ENCODE measurements around the gene CFAP65. TPM values are rescaled to one million over a fixed set of nuclear protein-coding genes. Genes with fewer than 3 reads are reported as not detected.

The CFAP65 gene
- total RNA-seq, 6 donors from 2014 or later = 0.26 to 18.7 (median 10.7) TPM

GRCh38 chr2:219057709-219058540 is 16.6 kb upstream of the CFAP65 start:
- Histone ChIP-seq H3K36me3 (no peaks in the 10 kb centered on the region), H3K27me3 (peaks cover 0 to 44% (median 19%) of the 10 kb centered on the region in 4 donors), H3K4me1 (peaks cover 29 to 43% (median 36%) of the 10 kb centered on the region in 4 donors), H3K4me3 (peak overlapping the region in 2 of 4 donors; percentile 49 to 50), H3K27ac (no peak overlapping the region), H3K9me3 (no peaks in the 10 kb centered on the region)
- 5 to 19% methylated on average over 15 to 50 of the region's 52 CpGs for WGBS, 2 donors
- TF ChIP-seq, protein P1, sequence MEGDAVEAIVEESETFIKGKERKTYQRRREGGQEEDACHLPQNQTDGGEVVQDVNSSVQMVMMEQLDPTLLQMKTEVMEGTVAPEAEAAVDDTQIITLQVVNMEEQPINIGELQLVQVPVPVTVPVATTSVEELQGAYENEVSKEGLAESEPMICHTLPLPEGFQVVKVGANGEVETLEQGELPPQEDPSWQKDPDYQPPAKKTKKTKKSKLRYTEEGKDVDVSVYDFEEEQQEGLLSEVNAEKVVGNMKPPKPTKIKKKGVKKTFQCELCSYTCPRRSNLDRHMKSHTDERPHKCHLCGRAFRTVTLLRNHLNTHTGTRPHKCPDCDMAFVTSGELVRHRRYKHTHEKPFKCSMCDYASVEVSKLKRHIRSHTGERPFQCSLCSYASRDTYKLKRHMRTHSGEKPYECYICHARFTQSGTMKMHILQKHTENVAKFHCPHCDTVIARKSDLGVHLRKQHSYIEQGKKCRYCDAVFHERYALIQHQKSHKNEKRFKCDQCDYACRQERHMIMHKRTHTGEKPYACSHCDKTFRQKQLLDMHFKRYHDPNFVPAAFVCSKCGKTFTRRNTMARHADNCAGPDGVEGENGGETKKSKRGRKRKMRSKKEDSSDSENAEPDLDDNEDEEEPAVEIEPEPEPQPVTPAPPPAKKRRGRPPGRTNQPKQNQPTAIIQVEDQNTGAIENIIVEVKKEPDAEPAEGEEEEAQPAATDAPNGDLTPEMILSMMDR (IDR thresholded peaks at IDR 0.05) = peak; percentile 89 to 99 (median 96)
- TF ChIP-seq POLR2A (IDR thresholded peaks at IDR 0.05) (no peak), POLR2AphosphoS5 (IDR thresholded peaks at IDR 0.05) (no peak), EP300 (IDR thresholded peaks at IDR 0.05) (no peak)
- ATAC-seq (ENCODE audit: low FRiP score in 2 of 2) (peak; percentile 92 to 93), DNase-seq (peak; percentile 81 to 95)

DNA sequence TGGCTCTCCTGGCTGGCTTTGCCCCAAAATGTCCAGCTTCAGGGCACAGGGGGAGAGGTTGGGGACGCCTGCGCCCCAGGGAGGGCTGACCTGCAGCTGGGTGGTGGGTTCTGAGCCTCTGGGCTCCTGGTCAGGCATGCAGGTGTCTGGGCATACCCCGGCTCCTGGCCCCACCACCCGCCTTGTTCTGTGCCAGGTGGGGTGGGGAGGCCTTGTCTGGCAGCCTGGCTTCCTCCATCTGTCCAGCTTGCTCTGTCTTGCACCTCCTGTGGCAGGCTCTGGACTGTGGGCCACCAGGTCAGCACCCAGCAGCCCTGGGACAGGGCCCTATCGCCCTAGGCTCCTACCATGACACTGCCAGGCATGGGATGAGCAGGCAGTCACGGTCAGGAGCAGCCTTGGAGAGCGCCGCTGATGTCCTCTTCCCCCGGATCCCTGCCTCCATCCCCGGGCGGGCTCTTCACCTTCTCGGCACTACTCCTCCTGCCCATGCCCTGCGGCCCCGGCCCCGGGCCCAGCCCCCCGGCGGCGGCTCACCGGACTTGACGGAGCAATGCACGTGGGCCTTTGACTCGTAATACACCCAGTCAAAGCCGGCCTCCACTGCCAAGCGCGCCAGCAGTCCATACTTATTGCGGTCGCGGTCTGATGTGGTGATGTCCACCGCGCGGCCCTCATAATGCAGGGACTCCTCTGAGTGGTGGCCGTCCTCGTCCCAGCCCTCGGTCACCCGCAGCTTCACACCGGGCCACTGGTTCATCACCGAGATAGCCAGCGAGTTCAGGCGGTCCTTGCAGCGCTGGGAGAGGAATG is 15.8 kb upstream of the CFAP65 start:
- Histone ChIP-seq H3K9me3 (no peaks in the 10 kb centered on the region), H3K4me1 (peaks cover 29 to 43% (median 36%) of the 10 kb centered on the region in 4 donors), H3K27me3 (peaks cover 0 to 44% (median 19%) of the 10 kb centered on the region in 4 donors), H3K36me3 (no peaks in the 10 kb centered on the region), H3K27ac (no peak overlapping the region), H3K4me3 (peak overlapping the region in 1 of 4 donors; percentile 49)
- 48% methylated on average over 37 of the region's 40 CpGs; no CpG with 5 or more reads in 1 of the 2 donors for WGBS, 2 donors
- peak in 1 of 2 donors; percentile 84 for DNase-seq
- ATAC-seq (ENCODE audit: low FRiP score in 2 of 2) = no peak
- TF ChIP-seq, protein P1 (IDR thresholded peaks at IDR 0.05) = no peak
- TF ChIP-seq EP300 (IDR thresholded peaks at IDR 0.05) (no peak), POLR2A (IDR thresholded peaks at IDR 0.05) (no peak), POLR2AphosphoS5 (IDR thresholded peaks at IDR 0.05) (no peak)

- TF ChIP-seq, protein P1 (IDR thresholded peaks at IDR 0.05) = no peak
- no peak for TF ChIP-seq POLR2A (IDR thresholded peaks at IDR 0.05)
- TF ChIP-seq POLR2AphosphoS5 (IDR thresholded peaks at IDR 0.05) = no peak
- no peak for TF ChIP-seq EP300 (IDR thresholded peaks at IDR 0.05)
- WGBS, 2 donors = 81% methylated on average over 8 to 9 of the region's 9 CpGs
- peaks cover 29 to 41% (median 35%) of the 10 kb centered on the region in 4 donors for H3K4me1 ChIP-seq
- H3K27me3 ChIP-seq = peaks cover 0 to 43% (median 18%) of the 10 kb centered on the region in 4 donors
- no peak for ATAC-seq (ENCODE audit: low FRiP score in 2 of 2)
- no peak for DNase-seq
- no peaks in the 10 kb centered on the region for H3K36me3 ChIP-seq
- H3K4me3 ChIP-seq = no peak overlapping the region
- no peak overlapping the region for H3K27ac ChIP-seq
- H3K9me3 ChIP-seq = no peaks in the 10 kb centered on the region
Measured at GRCh38 chr2:219056176-219056895, 15.0 kb upstream of the CFAP65 start.

DNA sequence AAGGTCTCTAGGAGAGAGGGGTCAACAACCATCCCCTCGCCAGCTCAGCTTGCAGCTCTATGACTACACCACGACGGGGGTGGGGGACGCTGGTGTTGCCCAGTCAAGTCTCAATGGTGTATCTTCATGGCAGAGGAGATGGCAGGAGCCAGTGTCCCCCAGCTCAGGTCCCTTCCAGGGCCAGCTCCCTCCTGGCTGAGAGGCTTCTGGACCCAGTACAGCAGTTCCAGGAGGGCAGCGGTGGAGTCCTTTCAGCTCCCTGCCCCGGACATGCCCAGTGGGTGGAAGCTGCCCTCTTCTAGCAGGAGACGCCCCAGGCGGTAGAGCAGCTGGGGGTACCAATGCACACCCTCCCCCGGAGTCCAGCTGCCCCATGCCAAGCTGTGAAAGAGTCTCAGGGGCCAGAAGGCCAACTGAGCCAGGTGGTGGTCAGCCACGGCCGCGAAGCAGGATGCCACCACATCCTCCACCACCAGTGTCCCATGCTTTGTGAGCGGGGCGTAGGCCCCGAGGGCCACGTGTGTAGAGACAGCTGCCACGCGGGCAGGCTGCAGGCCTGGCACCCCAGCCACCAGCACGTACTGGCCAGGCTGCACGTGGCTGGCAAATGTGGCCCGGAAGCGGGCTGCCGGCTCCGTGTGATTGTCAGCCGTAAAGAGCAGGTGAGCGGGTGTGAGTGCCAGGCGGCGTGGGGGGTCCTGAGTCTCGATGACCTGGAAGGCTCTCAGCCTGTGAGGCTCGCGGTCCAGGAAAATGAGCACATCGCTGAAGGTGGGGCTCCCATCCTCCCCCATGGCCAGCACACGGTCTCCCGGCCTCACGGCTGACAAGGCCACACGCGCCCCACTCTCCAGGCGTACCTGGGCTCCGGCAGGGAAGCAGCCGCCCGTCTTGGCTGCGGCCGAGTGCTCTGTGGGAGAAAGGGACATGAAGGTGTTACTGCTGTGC is 13.9 kb upstream of the CFAP65 start:
- WGBS, 2 donors = 79 to 92% methylated on average over 16 to 41 of the region's 43 CpGs
- ATAC-seq (ENCODE audit: low FRiP score in 2 of 2) = no peak
- TF ChIP-seq, protein P1 (IDR thresholded peaks at IDR 0.05) = no peak
- TF ChIP-seq POLR2A (IDR thresholded peaks at IDR 0.05) (no peak), POLR2AphosphoS5 (IDR thresholded peaks at IDR 0.05) (no peak), EP300 (IDR thresholded peaks at IDR 0.05) (no peak)
- Histone ChIP-seq H3K27ac (no peak overlapping the region), H3K4me1 (peaks cover 27 to 31% (median 28%) of the 10 kb centered on the region in 4 donors), H3K9me3 (no peaks in the 10 kb centered on the region), H3K4me3 (no peak overlapping the region), H3K36me3 (no peaks in the 10 kb centered on the region), H3K27me3 (peaks cover 0 to 34% (median 11%) of the 10 kb centered on the region in 4 donors)
- DNase-seq = peak in 1 of 2 donors; percentile 82

Measured in upper lobe of left lung (tissue), 6 donors.